ENCODE data around the gene EMID1.

Gene EMID1

DNA sequence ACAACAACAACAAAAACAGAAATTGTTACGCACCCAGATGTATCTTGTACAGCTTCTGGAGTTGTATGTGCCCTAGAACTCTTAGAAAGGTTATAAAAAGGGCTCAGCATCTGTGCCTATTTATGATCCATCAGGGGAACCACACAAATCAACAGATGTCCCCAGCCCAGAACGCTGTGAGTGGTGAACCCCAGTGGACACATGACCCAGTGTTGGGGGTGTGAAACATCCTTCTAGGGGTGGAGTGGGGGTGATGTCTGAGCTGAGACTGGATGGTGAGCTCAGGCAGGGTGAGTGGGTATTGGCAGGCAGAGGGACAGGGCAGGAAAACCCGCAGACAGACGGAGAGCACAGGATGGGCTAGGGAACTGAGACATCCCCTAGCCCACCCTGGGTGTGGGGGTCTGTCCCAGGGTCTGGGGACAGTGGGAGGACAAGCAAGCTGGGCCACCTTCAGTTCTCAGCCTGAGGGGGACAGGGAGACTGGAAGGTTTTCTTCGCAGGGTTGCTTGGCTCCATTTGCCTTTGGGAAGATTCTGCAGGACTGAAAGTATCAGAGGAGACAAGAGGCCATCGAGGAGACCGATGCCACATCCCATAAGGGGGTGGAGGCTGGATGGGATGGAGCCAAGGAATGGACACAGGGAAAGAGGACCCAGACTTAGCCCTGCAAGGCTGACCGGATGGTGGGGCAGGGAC lies 5.8 kb upstream of the EMID1 start:
- Histone ChIP-seq H3K4me1 (ENCODE audit: low read depth, poor library complexity, severe bottlenecking) (peaks cover 57% of the 10 kb centered on the region), H3K79me2 (ENCODE audit: insufficient read depth, low read depth) (no peaks in the 10 kb centered on the region), H3K36me3 (ENCODE audit: insufficient read depth) (no peaks in the 10 kb centered on the region), H3K4me3 (IDR thresholded peaks at IDR 0.05; ENCODE audit: insufficient read depth, low read depth, low read length) (no peak overlapping the region), H3K27me3 (ENCODE audit: insufficient read depth, low read depth) (no peaks in the 10 kb centered on the region), H3K9ac (no peak overlapping the region), H4K20me1 (ENCODE audit: insufficient read depth) (no peaks in the 10 kb centered on the region), H2AFZ (ENCODE audit: low read depth) (no peak overlapping the region), H3K4me2 (no peak overlapping the region), H3K27ac (no peak overlapping the region)
- TF ChIP-seq, protein P1, sequence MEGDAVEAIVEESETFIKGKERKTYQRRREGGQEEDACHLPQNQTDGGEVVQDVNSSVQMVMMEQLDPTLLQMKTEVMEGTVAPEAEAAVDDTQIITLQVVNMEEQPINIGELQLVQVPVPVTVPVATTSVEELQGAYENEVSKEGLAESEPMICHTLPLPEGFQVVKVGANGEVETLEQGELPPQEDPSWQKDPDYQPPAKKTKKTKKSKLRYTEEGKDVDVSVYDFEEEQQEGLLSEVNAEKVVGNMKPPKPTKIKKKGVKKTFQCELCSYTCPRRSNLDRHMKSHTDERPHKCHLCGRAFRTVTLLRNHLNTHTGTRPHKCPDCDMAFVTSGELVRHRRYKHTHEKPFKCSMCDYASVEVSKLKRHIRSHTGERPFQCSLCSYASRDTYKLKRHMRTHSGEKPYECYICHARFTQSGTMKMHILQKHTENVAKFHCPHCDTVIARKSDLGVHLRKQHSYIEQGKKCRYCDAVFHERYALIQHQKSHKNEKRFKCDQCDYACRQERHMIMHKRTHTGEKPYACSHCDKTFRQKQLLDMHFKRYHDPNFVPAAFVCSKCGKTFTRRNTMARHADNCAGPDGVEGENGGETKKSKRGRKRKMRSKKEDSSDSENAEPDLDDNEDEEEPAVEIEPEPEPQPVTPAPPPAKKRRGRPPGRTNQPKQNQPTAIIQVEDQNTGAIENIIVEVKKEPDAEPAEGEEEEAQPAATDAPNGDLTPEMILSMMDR (conservative IDR thresholded peaks at IDR 0.05; ENCODE audit: low read depth, low read length), result no peak

DNA sequence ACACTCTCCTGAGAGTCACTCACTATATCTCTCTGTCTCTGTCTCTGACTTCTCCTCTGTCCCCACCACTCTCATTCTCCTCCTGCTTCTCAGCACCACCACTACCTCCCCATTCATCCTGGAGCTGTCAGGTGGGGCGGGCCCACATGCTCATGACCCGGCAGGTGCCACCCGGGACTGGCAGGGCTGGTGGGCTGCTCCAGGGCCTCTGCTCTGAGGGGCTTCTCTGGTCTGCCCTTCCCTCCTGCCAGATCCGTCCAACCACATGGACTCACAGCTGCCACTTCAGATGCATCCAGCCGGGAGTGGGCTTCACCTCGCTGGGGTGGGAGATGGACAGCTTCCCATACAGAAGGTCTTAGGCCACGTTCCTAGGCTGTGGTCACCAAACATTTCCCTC lies 4.8 kb upstream of the EMID1 start:
- H3K4me1 ChIP-seq (ENCODE audit: low read depth, poor library complexity, severe bottlenecking), result peaks cover 63% of the 10 kb centered on the region
- no peak overlapping the region for H3K4me3 ChIP-seq (IDR thresholded peaks at IDR 0.05; ENCODE audit: insufficient read depth, low read depth, low read length)
- H3K79me2 ChIP-seq (ENCODE audit: insufficient read depth, low read depth), result no peaks in the 10 kb centered on the region
- no peak overlapping the region for H3K9ac ChIP-seq
- no peak overlapping the region; the same call in 1 of the 2 replicates for H3K4me2 ChIP-seq
- no peaks in the 10 kb centered on the region for H4K20me1 ChIP-seq (ENCODE audit: insufficient read depth)
- H3K36me3 ChIP-seq (ENCODE audit: insufficient read depth), result no peaks in the 10 kb centered on the region
- H2AFZ ChIP-seq (ENCODE audit: low read depth), result no peak overlapping the region
- TF ChIP-seq, protein P1 (conservative IDR thresholded peaks at IDR 0.05; ENCODE audit: low read depth, low read length), result no peak
- H3K27ac ChIP-seq, result no peak overlapping the region
- peaks cover 6% of the 10 kb centered on the region for H3K27me3 ChIP-seq (ENCODE audit: insufficient read depth, low read depth)

- Histone ChIP-seq H4K20me1 (ENCODE audit: insufficient read depth) (no peaks in the 10 kb centered on the region), H2AFZ (ENCODE audit: low read depth) (no peak overlapping the region), H3K9ac (no peak overlapping the region), H3K79me2 (ENCODE audit: insufficient read depth, low read depth) (no peaks in the 10 kb centered on the region), H3K4me2 (peak overlapping the region; percentile 46; the same call in 1 of the 2 replicates), H3K27me3 (ENCODE audit: insufficient read depth, low read depth) (peaks cover 13% of the 10 kb centered on the region), H3K4me1 (ENCODE audit: low read depth, poor library complexity, severe bottlenecking) (peaks cover 58% of the 10 kb centered on the region), H3K27ac (no peak overlapping the region), H3K4me3 (IDR thresholded peaks at IDR 0.05; ENCODE audit: insufficient read depth, low read depth, low read length) (no peak overlapping the region), H3K36me3 (ENCODE audit: insufficient read depth) (no peaks in the 10 kb centered on the region)
- TF ChIP-seq, protein P1 (conservative IDR thresholded peaks at IDR 0.05; ENCODE audit: low read depth, low read length), result no peak
These were observed 3.9 kb upstream of the EMID1 start for GRCh38 chr22:29201782-29202181.

GRCh38 chr22:29202212-29203192 lies 3.2 kb upstream of the EMID1 start:
- no peak overlapping the region for H2AFZ ChIP-seq (ENCODE audit: low read depth)
- H3K27me3 ChIP-seq (ENCODE audit: insufficient read depth, low read depth), result peaks cover 13% of the 10 kb centered on the region
- TF ChIP-seq, protein P1 (conservative IDR thresholded peaks at IDR 0.05; ENCODE audit: low read depth, low read length), result 0 out of 2 replicates have a peak, but pooled peaks have one; percentile 36
- H3K4me2 ChIP-seq, result peak overlapping the region; percentile 46
- peaks cover 54% of the 10 kb centered on the region for H3K4me1 ChIP-seq (ENCODE audit: low read depth, poor library complexity, severe bottlenecking)
- H4K20me1 ChIP-seq (ENCODE audit: insufficient read depth), result no peaks in the 10 kb centered on the region
- H3K79me2 ChIP-seq (ENCODE audit: insufficient read depth, low read depth), result no peaks in the 10 kb centered on the region
- H3K9ac ChIP-seq, result no peak overlapping the region; the same call in 1 of the 2 replicates
- peak overlapping the region; percentile 59 for H3K27ac ChIP-seq
- H3K36me3 ChIP-seq (ENCODE audit: insufficient read depth), result no peaks in the 10 kb centered on the region
- no peak overlapping the region for H3K4me3 ChIP-seq (IDR thresholded peaks at IDR 0.05; ENCODE audit: insufficient read depth, low read depth, low read length)
